ENCODE data around the gene RAMACL.

Gene RAMACL

GRCh38 chr6:166612471-166612881 lies 26.0 kb upstream of the RAMACL start:
- H3K36me3 Mint-ChIP-seq = no peaks in the 10 kb centered on the region
- H3K4me3 Mint-ChIP-seq = no peak overlapping the region
- peaks cover 2% of the 10 kb centered on the region for H3K4me1 Mint-ChIP-seq
- DNase-seq (ENCODE audit: low spot score in 2 of 2) (no peak), ATAC-seq (ENCODE audit: low read depth) (no peak)
- no peaks in the 10 kb centered on the region for H3K27me3 Mint-ChIP-seq
- no peaks in the 10 kb centered on the region for H3K9me3 Mint-ChIP-seq
- H3K27ac Mint-ChIP-seq = no peak overlapping the region

DNA sequence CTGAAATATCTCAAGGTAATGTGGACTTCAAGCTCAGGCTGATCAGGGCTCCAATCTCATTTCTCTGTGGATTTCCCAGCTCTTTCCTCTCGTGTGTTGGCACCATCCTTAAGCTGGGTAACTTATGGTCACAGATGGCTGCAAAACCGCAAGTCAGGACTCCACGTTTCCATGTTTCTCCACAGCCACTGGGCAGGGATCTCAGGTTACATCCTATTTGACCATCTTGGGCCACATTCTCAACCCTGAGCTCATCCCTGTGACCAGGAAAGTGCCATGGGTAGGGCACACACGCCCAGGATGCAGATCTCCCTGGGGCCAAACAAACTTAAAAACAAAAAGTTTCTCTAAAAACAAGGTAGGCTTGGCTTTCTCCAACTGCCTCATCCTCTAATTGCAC lies 25.2 kb upstream of the RAMACL start:
- no peak overlapping the region for H3K27ac Mint-ChIP-seq
- peaks cover 2% of the 10 kb centered on the region for H3K4me1 Mint-ChIP-seq
- no peak overlapping the region for H3K4me3 Mint-ChIP-seq
- H3K36me3 Mint-ChIP-seq = no peaks in the 10 kb centered on the region
- ATAC-seq (ENCODE audit: low read depth) = no peak
- no peak for DNase-seq (ENCODE audit: low spot score in 2 of 2)
- no peaks in the 10 kb centered on the region for H3K9me3 Mint-ChIP-seq
- H3K27me3 Mint-ChIP-seq = no peaks in the 10 kb centered on the region

DNA sequence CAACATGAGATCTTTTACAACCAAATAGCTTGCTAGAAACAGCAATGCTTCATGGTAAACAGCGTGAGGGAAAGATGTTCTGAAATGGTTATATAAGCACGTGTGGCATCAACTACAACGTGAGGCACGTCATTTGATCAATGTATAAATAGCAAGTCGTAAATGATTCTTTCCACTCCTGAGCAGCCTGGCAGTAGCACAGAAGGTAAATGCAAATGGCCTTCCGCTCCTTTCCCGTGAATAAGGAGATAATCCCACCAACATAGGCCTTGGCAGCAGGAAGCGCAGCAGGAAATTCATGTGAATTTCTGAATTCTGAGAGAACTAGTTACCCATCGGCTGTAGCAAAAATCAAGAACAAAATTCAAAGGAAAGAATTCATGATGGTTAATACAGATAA lies 23.6 kb upstream of the RAMACL start:
- Mint-ChIP-seq H3K4me1 (peaks cover 2% of the 10 kb centered on the region), H3K36me3 (no peaks in the 10 kb centered on the region), H3K27ac (no peak overlapping the region), H3K9me3 (no peaks in the 10 kb centered on the region), H3K4me3 (no peak overlapping the region), H3K27me3 (no peaks in the 10 kb centered on the region)
- DNase-seq (ENCODE audit: low spot score in 2 of 2) (no peak), ATAC-seq (ENCODE audit: low read depth) (no peak)

DNA sequence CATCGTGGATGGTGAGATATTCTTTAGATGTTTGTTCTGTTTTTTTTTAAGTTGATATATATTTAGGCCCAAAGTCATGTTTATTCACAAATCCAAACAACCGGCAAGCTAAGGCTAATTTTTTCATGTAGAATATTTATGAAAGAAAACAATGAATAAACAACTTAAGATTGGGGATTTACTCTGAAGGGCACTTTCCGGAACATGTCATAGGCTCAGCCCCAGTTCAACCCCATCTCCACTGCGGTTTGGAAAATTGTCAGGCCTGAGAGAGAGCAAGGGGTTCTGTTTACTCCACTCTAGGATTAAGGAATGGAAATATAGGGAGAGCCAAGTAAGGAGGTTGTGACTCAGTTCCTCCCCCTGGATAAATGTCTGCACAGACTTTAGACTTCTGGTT lies 22.3 kb upstream of the RAMACL start:
- H3K27ac Mint-ChIP-seq = no peak overlapping the region
- no peak for DNase-seq (ENCODE audit: low spot score in 2 of 2)
- no peak overlapping the region for H3K4me3 Mint-ChIP-seq
- H3K36me3 Mint-ChIP-seq = no peaks in the 10 kb centered on the region
- no peaks in the 10 kb centered on the region for H3K9me3 Mint-ChIP-seq
- H3K27me3 Mint-ChIP-seq = no peaks in the 10 kb centered on the region
- no peak for ATAC-seq (ENCODE audit: low read depth)
- peaks cover 2% of the 10 kb centered on the region for H3K4me1 Mint-ChIP-seq

DNA sequence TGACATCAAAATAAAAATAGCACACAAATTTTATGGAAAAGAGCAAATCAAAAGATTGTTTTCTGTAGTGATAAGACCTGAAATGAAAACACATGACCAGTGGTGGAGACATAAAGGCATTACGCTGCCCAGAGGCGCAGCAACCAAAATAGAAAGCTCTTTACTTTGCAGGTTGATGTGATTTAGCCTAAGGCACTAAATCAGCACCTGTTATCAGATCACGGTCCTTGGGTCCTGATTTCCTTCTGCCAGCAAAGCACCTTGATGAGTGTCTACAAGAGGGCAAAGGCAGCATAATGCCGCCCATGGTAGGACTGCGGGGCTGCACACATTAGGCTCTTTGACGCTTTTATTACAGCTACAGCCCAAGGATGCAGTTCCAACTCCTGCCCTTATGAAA lies 19.3 kb upstream of the RAMACL start:
- Mint-ChIP-seq H3K4me3 (no peak overlapping the region), H3K4me1 (peaks cover 4% of the 10 kb centered on the region), H3K36me3 (no peaks in the 10 kb centered on the region), H3K27me3 (no peaks in the 10 kb centered on the region), H3K27ac (no peak overlapping the region), H3K9me3 (no peaks in the 10 kb centered on the region)
- no peak for ATAC-seq (ENCODE audit: low read depth)
- DNase-seq (ENCODE audit: low spot score in 2 of 2) = no peak

GRCh38 chr6:166604911-166605310 lies 18.4 kb upstream of the RAMACL start:
- DNase-seq (ENCODE audit: low spot score in 2 of 2) (no peak), ATAC-seq (ENCODE audit: low read depth) (no peak)
- peaks cover 4% of the 10 kb centered on the region for H3K4me1 Mint-ChIP-seq
- H3K27ac Mint-ChIP-seq = no peak overlapping the region
- H3K27me3 Mint-ChIP-seq = no peaks in the 10 kb centered on the region
- no peaks in the 10 kb centered on the region for H3K9me3 Mint-ChIP-seq
- H3K4me3 Mint-ChIP-seq = no peak overlapping the region
- H3K36me3 Mint-ChIP-seq = no peaks in the 10 kb centered on the region

DNA sequence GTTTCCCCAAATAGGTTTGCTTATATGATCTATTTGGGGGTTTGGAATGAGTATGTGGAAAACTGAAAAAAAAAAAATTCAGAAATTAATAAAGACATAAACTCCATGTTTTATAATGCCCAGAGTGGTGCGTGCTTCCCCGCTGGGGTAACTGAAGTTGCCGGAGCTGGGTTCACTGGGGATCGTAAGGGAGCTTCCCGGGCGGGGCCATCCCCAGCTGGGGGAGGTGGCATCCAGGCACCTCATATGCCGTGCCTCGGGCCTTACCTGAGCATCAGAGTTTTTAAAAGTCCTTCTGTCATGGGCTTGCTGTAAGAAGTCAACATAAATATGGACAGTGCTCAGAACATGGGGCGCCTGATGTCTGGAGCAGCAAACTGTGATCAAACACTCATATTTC lies 17.9 kb upstream of the RAMACL start:
- Mint-ChIP-seq H3K4me1 (peaks cover 4% of the 10 kb centered on the region), H3K27me3 (no peaks in the 10 kb centered on the region), H3K27ac (no peak overlapping the region), H3K36me3 (no peaks in the 10 kb centered on the region), H3K9me3 (no peaks in the 10 kb centered on the region), H3K4me3 (no peak overlapping the region)
- DNase-seq (ENCODE audit: low spot score in 2 of 2) (no peak), ATAC-seq (ENCODE audit: low read depth) (no peak)

- Mint-ChIP-seq H3K9me3 (no peaks in the 10 kb centered on the region), H3K36me3 (no peaks in the 10 kb centered on the region), H3K27ac (no peak overlapping the region), H3K4me1 (peaks cover 4% of the 10 kb centered on the region), H3K4me3 (no peak overlapping the region), H3K27me3 (no peaks in the 10 kb centered on the region)
- no peak for ATAC-seq (ENCODE audit: low read depth)
- DNase-seq (ENCODE audit: low spot score in 2 of 2) = no peak
These were observed 16.7 kb upstream of the RAMACL start for GRCh38 chr6:166603043-166603690.

- Mint-ChIP-seq H3K4me3 (no peak overlapping the region), H3K36me3 (peaks cover 2% of the 10 kb centered on the region), H3K4me1 (peaks cover 6% of the 10 kb centered on the region), H3K9me3 (no peaks in the 10 kb centered on the region), H3K27ac (no peak overlapping the region), H3K27me3 (no peaks in the 10 kb centered on the region)
- DNase-seq (ENCODE audit: low spot score in 2 of 2) = no peak
- no peak for ATAC-seq (ENCODE audit: low read depth)
These were observed 15.5 kb upstream of the RAMACL start for GRCh38 chr6:166601956-166602355.

GRCh38 chr6:166600931-166601330 lies 14.5 kb upstream of the RAMACL start:
- no peak for ATAC-seq (ENCODE audit: low read depth)
- H3K9me3 Mint-ChIP-seq = peaks cover 3% of the 10 kb centered on the region

GRCh38 chr6:166599205-166599604 lies 12.7 kb upstream of the RAMACL start:
- Mint-ChIP-seq H3K36me3 (peaks cover 7% of the 10 kb centered on the region), H3K4me1 (peaks cover 9% of the 10 kb centered on the region), H3K27me3 (peaks cover 3% of the 10 kb centered on the region), H3K9me3 (peaks cover 3% of the 10 kb centered on the region), H3K4me3 (no peak overlapping the region), H3K27ac (no peak overlapping the region)
- DNase-seq (ENCODE audit: low spot score in 2 of 2) = no peak
- ATAC-seq (ENCODE audit: low read depth) = no peak

More at GRCh38 chr6:166600931-166601330, 14.5 kb upstream of the RAMACL start:
- Mint-ChIP-seq H3K27ac (no peak overlapping the region), H3K4me3 (no peak overlapping the region), H3K4me1 (peaks cover 9% of the 10 kb centered on the region), H3K27me3 (peaks cover 3% of the 10 kb centered on the region), H3K36me3 (peaks cover 6% of the 10 kb centered on the region)
- no peak for DNase-seq (ENCODE audit: low spot score in 2 of 2)

DNA sequence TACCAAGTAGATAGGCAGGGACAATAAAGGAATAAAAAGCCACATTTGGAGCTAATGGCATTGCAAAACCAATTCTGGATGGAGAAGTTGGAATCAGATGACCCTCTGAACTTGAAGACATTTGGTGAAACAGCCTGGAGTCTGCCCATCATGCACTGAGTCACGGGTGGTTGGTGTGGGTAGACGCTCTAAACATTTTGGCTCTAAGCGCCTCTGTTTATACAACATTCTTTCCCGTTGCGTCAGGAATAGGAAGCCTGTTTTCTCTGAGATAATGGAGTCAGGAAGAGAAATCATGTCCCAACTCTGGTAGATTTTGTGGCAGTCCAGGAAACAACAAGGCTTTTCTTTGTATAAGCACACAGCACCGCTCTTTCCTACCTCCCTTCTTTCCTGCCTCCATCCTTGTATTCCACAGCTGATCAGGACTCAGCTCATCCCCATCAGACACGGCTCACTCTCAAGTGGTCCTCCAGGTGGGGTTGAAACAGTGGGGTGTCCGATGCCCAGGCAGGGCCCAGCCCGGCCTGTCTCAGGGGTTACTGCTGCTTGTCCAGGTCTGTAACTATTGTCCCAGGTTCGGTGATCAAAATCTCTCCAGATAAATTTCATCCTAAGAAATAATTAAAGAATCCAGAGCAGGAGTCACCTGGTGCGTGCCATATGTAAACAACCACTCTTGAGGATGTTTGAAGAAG lies 12.1 kb upstream of the RAMACL start:
- no peak for ATAC-seq (ENCODE audit: low read depth)
- Mint-ChIP-seq H3K27me3 (peaks cover 3% of the 10 kb centered on the region), H3K36me3 (peaks cover 7% of the 10 kb centered on the region), H3K9me3 (peaks cover 3% of the 10 kb centered on the region), H3K27ac (no peak overlapping the region), H3K4me3 (no peak overlapping the region), H3K4me1 (peaks cover 9% of the 10 kb centered on the region)
- DNase-seq (ENCODE audit: low spot score in 2 of 2) = no peak

DNA sequence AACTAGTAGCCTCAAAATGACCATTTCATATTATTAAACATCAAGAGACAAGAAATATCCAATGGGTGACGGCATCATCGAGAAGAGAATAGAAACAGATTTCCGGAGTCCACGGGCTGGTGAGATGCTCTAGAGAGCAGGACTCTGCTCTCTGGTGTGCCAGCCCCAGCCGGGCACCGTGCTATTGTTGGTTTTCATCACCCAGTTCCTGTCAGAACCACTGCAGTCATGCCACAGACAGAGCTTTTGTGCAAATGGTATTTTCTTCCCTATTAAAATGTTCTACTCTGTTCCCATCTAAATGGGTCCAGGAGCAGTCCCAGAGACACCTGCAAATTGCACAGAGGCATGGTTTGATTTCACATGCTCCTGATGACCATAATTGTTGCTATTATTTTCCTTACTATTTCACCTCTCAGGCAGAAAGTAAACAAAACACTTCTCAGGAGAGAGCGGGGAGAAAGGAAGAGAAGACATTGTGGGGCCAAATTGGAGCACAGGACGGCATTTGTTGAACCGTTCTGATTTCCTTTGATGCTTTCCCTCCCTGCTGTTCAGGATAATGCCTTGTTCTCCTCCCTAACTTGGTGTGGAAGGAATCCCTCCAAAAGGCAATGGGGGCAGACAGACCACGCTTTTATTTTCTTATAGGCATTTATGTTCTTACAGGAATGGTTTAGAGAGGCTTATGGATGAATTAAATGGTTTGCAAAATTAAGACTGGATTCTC lies 11.4 kb upstream of the RAMACL start:
- no peak overlapping the region for H3K4me3 Mint-ChIP-seq
- peaks cover 3% of the 10 kb centered on the region for H3K27me3 Mint-ChIP-seq
- H3K27ac Mint-ChIP-seq = no peak overlapping the region
- DNase-seq (ENCODE audit: low spot score in 2 of 2) (no peak), ATAC-seq (ENCODE audit: low read depth) (no peak)
- peaks cover 9% of the 10 kb centered on the region for H3K4me1 Mint-ChIP-seq
- H3K9me3 Mint-ChIP-seq = peaks cover 3% of the 10 kb centered on the region
- H3K36me3 Mint-ChIP-seq = peaks cover 7% of the 10 kb centered on the region

DNA sequence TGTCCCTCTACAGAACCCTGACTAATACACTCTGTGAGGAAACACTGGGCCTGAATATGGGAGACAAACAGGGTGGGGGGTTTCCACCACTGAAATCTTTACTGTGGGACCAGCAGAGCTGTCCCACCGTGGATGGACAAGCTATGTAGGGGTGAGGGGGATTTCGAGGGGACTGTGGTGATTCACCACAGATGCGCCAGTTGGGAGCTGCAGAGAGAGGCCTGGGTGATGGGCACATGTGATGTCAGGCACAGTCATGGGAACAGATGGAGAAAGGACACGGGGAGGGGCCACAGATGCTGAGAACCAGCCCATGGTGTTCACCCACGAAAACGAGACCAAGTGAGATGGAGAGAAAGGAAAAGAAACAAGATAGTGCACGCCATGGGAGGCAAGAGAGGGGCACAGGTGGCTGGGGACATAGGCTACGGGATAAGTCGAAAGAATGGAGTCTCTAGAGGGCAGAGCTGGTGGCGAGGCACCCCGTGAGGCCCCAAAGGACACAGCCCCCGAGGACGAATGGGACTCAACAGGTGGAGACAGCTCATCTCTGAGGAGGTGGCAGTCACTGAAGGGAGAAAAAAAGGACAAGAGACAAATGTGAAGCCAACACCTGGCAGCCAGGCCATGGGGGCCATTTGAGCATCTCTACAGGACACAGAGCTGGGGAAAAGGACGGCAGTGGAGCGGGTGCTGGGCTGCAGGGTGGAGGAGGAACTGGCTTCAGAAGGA lies 10.5 kb upstream of the RAMACL start:
- Mint-ChIP-seq H3K4me3 (no peak overlapping the region), H3K27me3 (peaks cover 3% of the 10 kb centered on the region), H3K36me3 (peaks cover 7% of the 10 kb centered on the region), H3K27ac (no peak overlapping the region), H3K9me3 (peaks cover 3% of the 10 kb centered on the region), H3K4me1 (peaks cover 5% of the 10 kb centered on the region)
- DNase-seq (ENCODE audit: low spot score in 2 of 2) (no peak), ATAC-seq (ENCODE audit: low read depth) (no peak)

All from memory B cell (primary cell).